K562 (cell line): ENCODE measurements around the gene METTL21C.

Source experiments
- BCOR ChIP-seq: fragments of 450-650 bp; IDR thresholded peaks from 2 replicates; pipeline ENCODE4 v1.6.1; 2016
- FOXP1 ChIP-seq: sonication (generic); formaldehyde crosslinking; IDR thresholded peaks from 2 replicates; pipeline ENCODE4 v1.8.0; 2022; ENCODE audit warnings: mild to moderate bottlenecking, missing genetic modification reagents
- HMG20B ChIP-seq: fragments of 250-450 bp; sonication (Bioruptor Pico); IDR thresholded peaks from 2 replicates; pipeline ENCODE4 v1.5.0; 2021; ENCODE audit warnings: mild to moderate bottlenecking
- POLR2AphosphoS5 ChIP-seq: IDR thresholded peaks from 2 replicates; pipeline ENCODE4 v1.6.1; 2011; ENCODE audit warnings: mild to moderate bottlenecking, low read depth, low read length, moderate library complexity; ENCODE audit not compliant: control insufficient read depth, insufficient read depth
- SMARCE1 ChIP-seq: fragments of 450-650 bp; IDR thresholded peaks from 2 replicates; pipeline ENCODE4 v1.7.1; 2016; ENCODE audit warnings: mild to moderate bottlenecking
- STAT5B ChIP-seq: fragments of 250-450 bp; sonication (Bioruptor Pico); IDR thresholded peaks from 2 replicates; pipeline ENCODE4 v1.8.0; 2021; ENCODE audit warnings: mild to moderate bottlenecking, inconsistent platforms
- ZNF3 ChIP-seq: fragments of 250-450 bp; sonication (Bioruptor Pico); IDR thresholded peaks from 2 replicates; pipeline ENCODE4 v1.5.0; 2021; ENCODE audit warnings: mild to moderate bottlenecking, moderate library complexity
- ZNF696 ChIP-seq: fragments of 250-450 bp; sonication (Bioruptor Pico); conservative IDR thresholded peaks from 2 replicates; pipeline ENCODE4 v1.4.0; 2020; ENCODE audit warnings: mild to moderate bottlenecking, moderate library complexity
- ZNF707 ChIP-seq: fragments of 250-450 bp; sonication (Bioruptor Pico); conservative IDR thresholded peaks from 2 replicates; pipeline ENCODE4 v1.8.0; 2022; ENCODE audit warnings: inconsistent platforms, mild to moderate bottlenecking, moderate library complexity
- TF ChIP-seq, protein P1 (sequence below): IDR thresholded peaks from 2 replicates; pipeline ENCODE4 v1.6.1; 2016; ENCODE audit warnings: missing genetic modification characterization, missing compliant biosample characterization

DNA sequence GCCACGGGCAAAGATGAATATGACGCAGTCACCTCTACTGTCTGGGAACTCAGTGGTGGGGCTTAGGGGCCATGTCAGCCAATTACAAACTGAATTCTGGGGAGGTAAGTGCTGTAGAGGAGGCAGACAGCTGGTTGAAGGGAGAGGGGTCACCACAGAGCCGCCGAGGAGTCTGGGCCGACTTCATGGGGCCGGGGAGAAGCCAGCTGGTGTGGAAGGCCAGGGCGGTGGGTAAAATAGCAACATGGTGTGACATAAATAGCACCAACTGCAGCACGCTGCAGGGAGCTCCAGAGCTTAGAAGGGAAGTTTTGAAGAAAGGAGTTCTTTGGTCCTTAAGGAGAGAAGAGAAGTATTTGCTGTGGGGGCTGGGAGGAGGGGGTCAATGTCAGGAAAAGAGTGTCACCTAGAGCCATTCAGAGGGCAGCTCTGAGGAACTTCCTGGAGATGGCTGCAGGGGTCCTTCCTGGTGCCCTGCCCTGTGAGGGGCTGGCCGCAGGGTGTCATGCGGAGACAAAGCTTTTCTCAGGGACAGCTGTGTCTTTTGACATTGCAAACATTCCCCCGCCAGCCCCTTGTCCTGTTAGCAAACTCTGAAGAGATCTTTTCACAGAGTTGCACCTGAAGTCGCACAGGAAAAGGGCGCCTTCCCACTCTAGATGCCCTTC is 6.4 kb downstream of the METTL21C start:
- TF ChIP-seq ZNF3 (CRISPR knock-in tag) (no peak), ZNF707 (CRISPR knock-in tag) (no peak), FOXP1 (no peak), SMARCE1 (no peak), HMG20B (CRISPR knock-in tag) (no peak), BCOR (no peak), POLR2AphosphoS5 (no peak), STAT5B (no peak), ZNF696 (CRISPR knock-in tag) (no peak)
- TF ChIP-seq, protein P1, sequence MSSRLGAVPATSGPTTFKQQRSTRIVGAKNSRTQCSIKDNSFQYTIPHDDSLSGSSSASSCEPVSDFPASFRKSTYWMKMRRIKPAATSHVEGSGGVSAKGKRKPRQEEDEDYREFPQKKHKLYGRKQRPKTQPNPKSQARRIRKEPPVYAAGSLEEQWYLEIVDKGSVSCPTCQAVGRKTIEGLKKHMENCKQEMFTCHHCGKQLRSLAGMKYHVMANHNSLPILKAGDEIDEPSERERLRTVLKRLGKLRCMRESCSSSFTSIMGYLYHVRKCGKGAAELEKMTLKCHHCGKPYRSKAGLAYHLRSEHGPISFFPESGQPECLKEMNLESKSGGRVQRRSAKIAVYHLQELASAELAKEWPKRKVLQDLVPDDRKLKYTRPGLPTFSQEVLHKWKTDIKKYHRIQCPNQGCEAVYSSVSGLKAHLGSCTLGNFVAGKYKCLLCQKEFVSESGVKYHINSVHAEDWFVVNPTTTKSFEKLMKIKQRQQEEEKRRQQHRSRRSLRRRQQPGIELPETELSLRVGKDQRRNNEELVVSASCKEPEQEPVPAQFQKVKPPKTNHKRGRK (tag) = no peak
